NCI-H774 (cell line): Measurements from ENCODE around the gene WIPF1.

Experiments
- DNase-seq: peaks from one replicate; lab custom pipeline; 2025; lab: John Stamatoyannopoulos, UW

Gene WIPF1

DNA sequence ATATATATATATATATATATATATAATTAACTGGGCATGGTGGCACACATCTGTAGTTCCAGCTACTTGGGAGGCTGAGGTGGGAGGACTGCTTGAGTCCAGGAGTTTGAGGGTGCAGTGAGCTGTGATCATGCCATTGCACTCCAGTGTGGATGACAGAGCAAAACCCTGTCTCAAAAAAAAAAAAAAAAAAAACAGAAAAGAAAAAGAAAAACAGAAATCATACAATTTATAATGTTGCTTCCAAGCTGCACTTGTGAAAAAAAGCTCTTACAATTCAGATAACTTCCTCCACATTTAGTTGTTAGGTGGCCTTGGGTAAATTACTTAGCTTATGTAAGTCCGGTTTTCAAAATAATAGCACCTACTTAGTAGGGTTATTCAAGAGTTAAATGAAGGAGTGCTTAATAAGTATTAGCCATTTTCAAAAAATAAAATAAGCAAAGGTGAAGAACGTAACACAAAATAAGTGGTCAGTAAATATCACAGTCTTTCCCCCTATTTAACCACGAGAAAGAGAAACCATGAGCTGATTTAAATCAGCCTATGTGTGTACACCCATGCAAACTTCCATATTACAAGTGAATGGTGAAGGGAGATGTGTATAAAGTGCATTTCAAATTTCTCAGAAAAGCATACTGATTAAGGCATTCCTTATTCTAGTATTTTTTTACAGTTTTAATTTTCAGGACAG lies 2.3 kb downstream of the WIPF1 start:
- DNase-seq, result no peak

- DNase-seq, result no peak
Observed at GRCh38 chr2:174594456-174594855, 3.1 kb downstream of the WIPF1 start.

- no peak for DNase-seq
Observed at GRCh38 chr2:174593574-174594203, 3.9 kb downstream of the WIPF1 start.

DNA sequence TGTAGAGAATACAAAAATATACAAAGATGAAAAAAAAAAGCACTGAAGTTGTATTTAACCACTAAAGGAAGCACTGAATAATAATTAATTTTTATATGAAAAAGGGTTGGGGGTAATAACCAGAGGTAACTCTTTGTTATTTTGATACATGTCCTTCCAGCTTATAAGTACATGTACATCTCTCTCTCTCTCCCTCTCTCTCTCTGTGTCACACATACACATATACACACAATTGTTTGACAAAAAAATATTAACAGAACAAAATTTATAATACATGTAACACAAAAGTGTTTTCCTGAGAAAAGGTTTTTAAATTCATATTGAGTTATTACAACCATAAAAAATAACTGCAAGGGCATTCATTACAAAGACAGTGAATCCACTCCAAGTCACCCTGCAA lies 4.6 kb downstream of the WIPF1 start:
- DNase-seq, result no peak

- DNase-seq, result no peak
Observed at GRCh38 chr2:174591740-174592139, 5.9 kb downstream of the WIPF1 start.

- no peak for DNase-seq
Observed at GRCh38 chr2:174590928-174591648, 6.5 kb downstream of the WIPF1 start.

DNA sequence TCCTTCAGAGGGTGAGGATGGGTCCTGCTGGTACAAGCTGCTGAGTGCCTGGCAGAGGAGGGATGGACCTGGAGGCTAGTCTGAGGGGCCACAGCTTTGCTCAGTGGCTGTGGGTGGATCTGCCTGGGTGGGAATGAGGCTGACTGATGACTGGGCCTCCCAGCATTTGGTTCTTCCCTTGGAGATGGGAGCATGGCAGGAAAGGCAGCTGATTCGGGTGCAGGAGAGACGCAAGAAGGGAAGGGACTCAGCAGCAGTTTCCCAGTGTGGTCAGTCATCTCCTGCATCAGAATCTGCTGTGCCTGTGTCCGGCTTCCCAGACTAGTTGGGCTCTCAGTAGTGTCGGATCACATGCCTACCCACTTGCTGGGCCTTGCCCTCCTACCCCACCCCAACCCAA lies 7.3 kb downstream of the WIPF1 start:
- DNase-seq, result no peak

DNA sequence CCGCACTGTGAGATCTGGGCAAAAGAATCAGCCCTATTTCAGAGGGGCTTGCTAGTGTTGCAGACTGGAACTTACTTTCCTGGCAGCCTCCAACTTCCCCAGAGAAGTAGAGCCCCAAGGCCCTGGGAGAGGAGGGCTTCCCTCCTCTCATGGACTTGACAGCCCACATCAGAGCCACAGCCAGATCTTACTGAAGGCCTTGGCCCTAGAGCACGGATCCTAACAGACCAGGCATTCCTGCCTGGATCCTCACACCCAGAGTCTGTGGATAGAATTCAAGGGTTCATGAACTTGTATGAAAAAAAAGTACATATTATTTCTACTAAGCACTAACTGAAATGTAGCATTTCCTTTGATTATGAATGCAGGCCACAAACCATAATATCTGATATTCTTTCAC lies 8.3 kb downstream of the WIPF1 start:
- no peak for DNase-seq

DNA sequence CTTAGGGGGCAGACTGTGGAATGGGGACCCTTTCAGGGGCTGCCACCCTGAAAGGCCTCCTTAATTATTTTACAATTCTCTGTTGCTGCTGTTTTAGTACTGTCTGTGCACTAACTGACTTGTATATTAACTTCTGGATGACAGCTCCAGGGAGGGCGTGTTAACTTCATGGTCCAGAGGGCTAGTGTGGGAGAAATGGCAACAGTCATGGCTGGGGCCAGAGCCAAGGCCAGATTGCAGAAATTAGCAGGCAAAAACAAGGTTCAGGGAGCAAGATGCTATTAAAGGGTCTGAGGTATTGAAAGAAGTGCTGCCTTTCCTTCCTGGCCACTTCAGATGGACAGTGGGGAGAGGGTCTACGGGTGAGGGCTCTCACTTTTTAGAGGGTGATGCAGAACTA lies 9.1 kb downstream of the WIPF1 start:
- no peak for DNase-seq

GRCh38 chr2:174587579-174587978 lies 10.0 kb downstream of the WIPF1 start:
- no peak for DNase-seq

DNA sequence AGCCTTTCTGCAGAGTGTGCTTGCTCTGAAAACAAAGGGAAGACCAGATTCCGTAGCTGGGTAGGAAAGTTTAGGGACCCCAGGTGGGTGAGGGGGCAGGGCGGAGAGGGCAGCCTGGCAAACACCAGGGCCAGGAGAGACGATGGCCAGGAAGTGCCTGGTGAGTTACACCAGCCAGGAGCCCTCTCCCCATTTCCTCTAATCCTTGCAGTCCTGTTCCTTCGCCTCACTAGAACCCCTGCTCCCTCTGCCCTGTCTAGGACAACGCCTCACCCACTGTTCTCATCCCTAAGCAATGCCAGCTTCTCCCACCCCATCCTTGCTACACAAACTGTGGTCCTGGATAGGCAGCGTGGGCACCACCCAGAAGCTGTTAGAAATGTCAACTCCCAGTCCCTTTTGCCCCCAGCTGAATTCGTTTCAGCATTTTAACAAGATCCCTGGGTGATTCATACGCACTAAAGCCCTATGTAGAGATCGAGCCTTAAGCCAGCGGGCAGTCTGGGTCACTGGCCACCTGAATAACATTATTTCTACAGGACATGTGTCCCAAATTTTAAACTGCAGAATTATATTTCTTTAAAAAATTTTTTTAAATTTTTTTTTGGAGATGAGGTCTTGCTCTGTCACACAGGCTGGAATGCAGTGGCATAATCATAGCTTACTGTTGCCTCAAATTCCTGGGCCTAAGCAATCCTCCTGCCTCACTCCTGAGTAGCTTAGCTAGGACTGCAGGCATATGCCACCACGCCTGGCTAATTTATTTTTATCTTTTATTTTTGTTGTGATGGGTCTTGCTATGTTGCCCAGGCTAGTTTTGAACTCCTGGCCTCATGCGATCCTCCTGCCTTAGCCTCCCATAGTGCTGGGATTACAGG lies 10.9 kb downstream of the WIPF1 start:
- DNase-seq, result no peak

- no peak for DNase-seq
Observed at GRCh38 chr2:174585657-174586252, 11.8 kb downstream of the WIPF1 start.

DNA sequence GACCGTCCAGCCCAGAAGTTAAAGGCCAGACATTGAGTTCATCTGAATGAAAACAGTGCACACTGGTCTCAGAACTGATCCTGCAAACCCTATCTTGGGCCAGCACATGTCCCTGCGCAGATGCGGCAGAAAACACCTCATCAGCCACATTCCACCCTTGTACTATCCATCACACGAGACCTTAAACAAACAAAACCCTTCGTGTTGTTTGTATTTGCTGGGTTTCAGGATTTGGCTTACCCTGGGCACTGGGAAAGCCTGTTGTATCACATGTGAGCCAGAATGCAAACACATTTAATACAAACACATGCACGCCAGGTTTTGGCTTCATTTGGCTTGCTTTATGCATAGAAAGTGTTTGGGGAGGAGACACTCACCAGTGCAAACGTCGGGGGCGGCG lies 12.5 kb downstream of the WIPF1 start:
- peak; percentile 59 for DNase-seq

DNA sequence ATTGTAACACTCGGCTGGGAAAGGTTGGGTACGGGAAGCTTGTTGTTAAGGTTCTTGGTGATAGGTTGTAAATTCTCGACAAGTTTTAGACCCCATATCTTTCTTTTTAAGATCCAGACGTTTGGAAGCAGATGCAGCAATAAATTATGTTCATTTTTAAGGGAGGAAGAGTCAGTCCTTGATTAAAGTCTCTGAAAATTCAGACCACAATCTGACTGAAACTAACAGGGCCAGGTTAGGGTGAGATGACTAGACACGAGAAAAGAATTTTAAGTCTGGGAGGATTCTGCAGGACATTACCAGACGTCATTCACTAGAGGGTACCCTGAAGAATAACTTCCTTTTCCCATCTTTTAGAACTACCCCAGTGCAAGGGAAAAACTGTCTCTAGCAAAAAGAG lies 16.1 kb downstream of the WIPF1 start:
- DNase-seq, result no peak

GRCh38 chr2:174580951-174581350 lies 16.7 kb downstream of the WIPF1 start:
- no peak for DNase-seq

DNA sequence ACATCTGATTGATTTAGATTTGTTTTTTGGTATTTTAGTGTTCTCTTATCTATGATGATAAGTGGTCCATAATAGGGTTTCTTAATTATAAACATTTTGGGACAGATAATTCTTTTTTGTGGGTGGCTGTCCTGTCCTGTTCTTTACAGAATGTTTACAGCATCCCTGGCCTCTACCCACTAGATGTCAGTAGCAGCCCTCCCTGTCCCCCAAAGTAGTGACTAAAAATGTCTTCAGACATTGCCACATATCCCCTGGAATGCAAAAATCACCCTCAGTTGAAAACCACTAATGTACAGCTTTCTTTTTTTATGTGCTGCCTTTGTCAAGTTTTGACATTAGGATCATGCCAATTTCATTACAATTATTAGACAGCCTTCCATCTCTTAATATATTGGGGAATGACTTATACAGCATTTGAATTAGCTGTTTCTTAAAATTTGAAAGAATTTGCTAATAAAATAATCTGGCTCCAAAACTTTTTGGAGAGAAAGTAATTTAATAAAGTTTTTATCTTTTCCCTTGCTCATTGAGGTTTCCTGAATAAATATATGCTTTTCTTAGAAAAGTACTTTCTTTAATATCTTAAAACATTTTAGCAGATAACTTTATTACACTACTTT lies 19.5 kb downstream of the WIPF1 start:
- no peak for DNase-seq

DNA sequence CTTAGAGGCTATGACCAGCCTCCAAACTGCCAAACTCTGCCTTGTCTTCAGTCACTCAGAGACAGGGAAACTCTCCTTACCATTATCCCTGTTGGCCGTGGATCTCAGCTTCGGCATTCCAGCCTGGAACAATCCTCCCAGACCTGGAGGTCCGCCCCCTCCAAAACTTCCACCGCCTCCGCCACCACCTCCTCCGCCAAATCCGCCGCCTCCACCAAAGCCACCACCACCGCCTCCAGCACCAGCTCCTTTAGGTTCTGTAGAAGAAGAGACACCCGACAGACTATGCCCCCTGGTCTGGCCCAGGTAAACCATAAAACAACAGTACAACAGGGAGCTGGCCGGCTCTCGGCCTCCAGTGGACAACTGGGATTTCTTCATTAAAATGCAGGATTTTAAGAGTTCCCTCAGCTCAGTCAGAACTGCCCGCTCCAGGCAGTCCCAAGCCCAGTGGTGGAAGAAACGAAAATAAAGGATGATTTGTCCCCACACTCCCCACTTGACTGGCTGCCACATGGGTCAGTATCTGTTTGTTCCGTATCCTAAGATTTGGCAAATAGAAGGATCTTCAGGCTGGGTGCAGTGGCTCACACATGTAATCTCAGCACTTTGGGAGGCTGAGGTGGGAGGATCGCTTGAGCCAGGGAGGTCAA lies 22.4 kb downstream of the WIPF1 start:
- no peak for DNase-seq

GRCh38 chr2:174574657-174575056 lies 22.9 kb downstream of the WIPF1 start:
- DNase-seq, result peak; percentile 82

- DNase-seq, result no peak
Observed at GRCh38 chr2:174573621-174574081, 24.0 kb downstream of the WIPF1 start.

DNA sequence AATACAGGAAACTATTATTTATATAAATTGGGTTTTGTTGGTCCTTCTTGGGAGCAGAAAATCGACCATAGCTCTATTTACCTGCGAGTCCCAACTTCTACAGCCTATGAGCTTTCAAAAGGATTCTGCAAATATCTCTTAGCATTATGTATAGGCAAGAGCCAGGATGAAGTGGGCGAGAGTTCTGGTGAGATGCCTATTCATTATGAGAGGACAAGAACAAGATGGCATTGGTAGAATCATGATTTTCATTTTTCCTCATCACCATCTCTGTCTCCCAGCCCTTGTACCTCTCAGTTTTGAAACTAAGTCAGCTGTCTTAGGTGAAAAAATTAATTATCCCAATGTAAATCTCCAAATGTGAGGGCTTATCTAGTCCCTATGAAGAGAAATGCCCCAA lies 25.0 kb downstream of the WIPF1 start:
- no peak for DNase-seq
